Stimulated activated CD8-positive, alpha-beta memory T cell treated with anti-CD3 and anti-CD28 coated beads, Interleukin-15, amount 100 ng/mL, for 48 hours (primary cell): ENCODE data around the gene CYP4F22.
"Not testable (repeated sequence)": the region's sequence is repeated elsewhere in the genome, so short reads cannot be mapped to it uniquely, and the experiment has no call there.

Experiments used
- DNase-seq, 2 donors: peaks; one replicate each; pipeline ENCODE4 v3.0.0-alpha.2; 2020; ENCODE audit warnings: low read depth in 2 of 2

The CYP4F22 gene

DNA sequence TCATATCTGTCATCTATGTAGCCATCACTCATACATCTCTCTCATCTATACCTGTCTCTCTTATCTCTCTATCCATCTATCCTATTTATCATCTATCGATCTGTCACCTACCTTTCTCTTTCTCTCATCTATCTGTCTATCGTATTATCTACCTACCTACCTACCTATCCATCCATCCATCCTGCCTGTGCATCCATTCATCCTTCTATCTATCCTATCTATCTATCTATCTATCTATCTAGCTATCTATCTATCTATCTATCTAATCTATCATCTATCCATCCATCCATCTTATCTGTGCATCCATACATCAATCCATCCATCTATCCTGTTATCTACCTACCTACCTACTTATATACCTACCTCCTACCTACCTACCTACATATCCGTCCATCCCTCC lies 62.1 kb downstream of the CYP4F22 start:
- DNase-seq = no peak

DNA sequence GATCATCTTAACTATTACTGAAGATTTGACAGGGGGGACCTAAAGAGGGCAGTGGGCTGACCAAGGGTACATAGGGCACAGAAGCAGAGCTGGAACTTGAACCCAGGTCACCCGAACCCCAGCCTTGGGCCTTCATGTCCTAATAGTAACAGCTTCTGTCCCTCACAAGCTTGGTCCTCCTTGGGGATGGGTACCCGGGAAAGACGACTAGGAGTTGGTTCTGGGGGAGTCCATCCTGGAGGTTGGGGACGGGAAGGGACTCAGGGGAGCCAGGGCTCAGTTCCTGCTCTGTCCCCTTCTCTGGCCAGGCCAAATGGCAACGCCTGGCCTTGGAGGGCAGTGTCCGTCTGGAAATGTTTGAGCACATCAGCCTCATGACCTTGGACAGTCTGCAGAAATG lies 67.1 kb downstream of the CYP4F22 start:
- no peak for DNase-seq

DNA sequence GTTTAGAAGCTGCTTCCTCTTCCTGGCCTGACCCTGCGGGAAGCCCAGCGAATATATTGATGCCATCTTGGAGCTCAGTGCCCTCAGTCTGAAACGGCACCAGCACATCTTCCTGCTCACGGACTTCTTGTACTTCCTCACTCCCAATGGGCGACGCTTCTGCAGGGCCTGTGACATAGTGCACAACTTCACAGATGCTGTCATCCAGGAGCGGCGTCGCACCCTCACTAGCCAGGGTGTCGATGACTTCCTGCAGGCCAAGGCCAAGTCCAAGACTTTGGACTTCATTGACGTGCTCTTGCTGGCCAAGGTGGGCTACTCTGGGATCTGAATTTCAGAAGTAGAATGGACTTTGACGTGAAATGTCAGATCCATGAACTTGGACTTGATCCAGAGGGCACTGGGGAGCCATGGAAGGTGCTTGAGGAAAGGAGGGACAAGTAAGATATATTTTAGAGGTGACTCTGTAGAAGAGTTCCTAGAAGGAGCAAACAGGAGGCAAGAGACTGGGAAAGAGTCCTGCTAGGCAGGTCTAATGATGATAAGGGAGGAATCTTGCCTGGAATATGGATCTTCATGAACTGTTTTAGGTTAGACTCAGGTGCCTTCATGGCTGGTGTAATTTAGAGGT lies 68.3 kb downstream of the CYP4F22 start:
- DNase-seq = no peak

DNA sequence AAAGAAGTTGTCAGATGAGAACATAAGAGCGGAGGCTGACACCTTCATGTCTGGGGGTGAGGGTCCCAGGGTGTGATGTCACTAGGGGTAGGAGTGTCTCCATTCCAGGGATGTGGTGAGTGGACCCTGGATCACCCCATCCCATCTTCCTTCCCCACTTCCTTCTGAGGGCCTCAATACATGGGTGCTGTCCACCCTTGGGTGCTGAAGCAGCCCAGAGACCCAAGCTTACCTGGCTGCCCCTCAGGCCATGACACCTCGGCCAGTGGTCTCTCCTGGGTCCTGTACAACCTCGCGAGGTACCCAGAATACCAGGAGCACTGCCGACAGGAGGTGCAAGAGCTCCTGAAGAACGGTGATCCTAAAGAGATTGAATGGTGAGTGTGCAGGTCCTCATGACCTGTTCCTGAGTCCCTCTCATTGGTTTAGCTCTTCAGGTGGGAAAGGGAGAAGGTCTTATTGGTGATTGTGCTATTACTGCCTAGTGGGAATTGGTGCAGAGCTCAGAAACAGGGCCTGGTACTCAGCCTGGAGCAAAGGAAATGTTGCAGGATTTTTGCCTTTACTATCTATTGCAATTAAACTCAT lies 69.0 kb downstream of the CYP4F22 start:
- DNase-seq = no peak

GRCh38 chr19:15583346-15583745 lies 75.0 kb downstream of the CYP4F22 start:
- DNase-seq = no peak

DNA sequence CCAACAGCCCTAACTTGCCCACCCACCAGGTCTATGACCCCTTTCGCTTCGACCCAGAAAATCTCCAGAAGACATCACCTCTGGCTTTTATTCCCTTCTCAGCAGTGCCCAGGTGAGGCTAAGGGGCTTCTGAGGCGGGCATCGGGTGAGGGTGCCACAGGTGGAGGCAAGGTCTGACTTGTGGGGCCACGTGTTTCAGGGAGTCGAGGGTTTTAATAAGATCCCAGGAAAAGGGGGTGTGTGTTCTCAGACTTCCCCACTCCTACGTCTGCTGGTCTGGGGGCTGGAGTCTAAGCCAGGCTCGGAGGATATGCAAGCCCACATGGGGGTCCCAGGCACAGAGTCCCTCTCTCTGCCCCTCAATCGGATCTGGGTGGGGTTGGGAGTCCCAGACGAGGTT lies 75.8 kb downstream of the CYP4F22 start:
- no peak for DNase-seq

- DNase-seq = peak; percentile 63 to 67
These were observed 76.3 kb downstream of the CYP4F22 start for GRCh38 chr19:15584541-15585115.

DNA sequence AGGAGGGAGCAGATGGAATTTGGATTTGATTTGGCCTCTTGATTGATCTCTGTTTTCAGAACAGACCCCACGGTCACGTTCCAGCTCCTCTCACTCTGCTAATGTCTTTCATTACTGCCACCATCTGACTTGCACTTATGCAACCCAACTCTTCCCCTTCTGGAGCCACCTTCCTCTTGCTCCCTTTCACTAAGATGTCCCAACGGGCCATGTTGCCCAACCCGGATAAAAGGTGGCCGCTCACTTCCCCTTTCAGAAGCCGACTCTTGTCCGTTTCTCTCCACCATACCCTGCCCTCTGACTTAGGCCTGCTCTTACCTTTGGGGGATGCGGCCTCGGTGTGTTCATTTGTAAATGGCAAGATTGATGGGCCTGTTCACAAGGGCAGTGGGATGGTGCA lies 79.3 kb downstream of the CYP4F22 start:
- DNase-seq = no peak

DNA sequence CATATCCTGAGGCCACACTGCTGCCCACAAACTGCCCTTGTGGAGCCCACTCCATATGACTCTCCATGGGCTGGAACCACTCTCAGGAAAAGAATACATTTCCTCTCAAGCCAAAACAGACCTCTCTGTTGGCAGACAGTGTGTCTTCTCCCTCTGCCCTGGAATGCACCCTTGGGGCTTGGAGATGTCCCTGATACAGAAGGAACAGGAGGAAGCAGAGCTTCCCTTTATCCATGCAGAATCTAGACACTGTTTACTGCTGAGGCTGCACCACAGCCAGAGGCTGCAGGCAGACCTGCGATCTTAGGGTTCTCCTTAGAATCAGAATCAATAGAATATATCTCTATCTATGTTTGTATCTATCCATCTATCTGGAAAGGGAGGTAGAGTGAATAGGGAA lies 79.9 kb downstream of the CYP4F22 start:
- DNase-seq = no peak

DNA sequence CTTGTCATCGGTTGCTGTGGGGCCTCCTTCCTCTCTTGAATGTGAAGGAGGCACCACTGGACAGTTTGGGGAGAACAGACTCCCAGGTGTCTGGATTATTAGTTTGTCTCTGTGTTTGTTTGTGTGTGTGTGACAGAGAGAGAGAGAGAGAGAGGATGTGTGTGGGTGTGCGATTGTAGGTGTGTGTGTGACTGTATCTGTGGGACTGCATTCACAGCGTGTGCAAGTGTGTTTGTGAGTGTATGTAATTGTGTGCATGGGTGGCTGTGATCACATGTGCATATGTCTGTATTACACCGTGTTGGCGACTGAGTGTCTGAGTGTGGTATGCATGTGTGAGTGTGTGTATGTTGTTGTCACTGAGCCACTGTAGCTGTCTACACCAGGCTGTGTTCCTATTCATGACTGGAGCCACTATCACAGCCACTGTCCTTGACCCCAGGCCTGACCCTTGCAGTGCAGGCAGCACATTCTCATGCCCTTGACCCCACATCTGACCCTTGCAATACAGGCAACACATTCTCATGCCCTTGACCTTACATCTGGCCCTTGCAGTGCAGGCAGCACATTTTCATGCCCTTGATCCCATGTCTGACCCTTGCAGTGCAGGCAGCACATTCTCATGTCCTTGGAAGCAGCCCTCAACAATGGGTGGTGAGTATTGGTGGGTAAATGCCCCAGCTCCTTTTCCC lies 81.6 kb downstream of the CYP4F22 start:
- DNase-seq = no peak

GRCh38 chr19:15591796-15592195 lies 83.5 kb downstream of the CYP4F22 start:
- DNase-seq = no peak

GRCh38 chr19:15592506-15592905 lies 84.2 kb downstream of the CYP4F22 start:
- not testable (repeated sequence) for DNase-seq

DNA sequence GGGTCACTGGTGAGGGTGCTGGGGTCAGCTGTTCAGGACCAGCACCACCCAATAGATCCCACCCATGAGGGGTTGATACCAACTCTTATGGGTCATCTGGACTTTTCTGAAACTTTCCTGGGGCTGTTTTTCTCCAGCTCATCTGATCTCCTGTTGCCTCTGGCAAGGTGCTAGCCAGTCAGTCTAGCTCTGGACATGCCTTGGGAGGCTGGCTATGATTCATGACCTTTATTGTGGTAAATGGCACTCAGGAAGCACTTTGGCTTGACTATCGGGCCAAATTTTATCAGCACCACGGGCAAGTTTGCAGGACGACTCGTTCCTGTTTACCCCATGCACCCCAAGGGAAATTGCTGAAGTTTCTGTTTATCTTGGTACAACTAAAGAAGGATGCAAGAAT lies 85.4 kb downstream of the CYP4F22 start:
- not testable (repeated sequence) for DNase-seq

GRCh38 chr19:15595069-15595468 lies 86.7 kb downstream of the CYP4F22 start:
- DNase-seq = no peak
